MM.1S (cell line): ENCODE measurements around the gene ADPRH.
A peak's percentile ranks its signal among the peaks of the same experiment; 100 is the strongest.

Experiments
- DNase-seq: peaks from one replicate; pipeline ENCODE4 v3.0.0-alpha.2; 2015
- H2AFZ ChIP-seq: fragments of 300-600 bp; sonication (generic); 2 replicates; pipeline ENCODE4 v1.6.0; 2016; ENCODE audit warnings: antibody characterized with exemption, low read length
- H3F3A ChIP-seq: fragments of 300-600 bp; sonication (generic); 2 replicates; pipeline ENCODE4 v1.6.1; 2016; ENCODE audit warnings: mild to moderate bottlenecking, antibody characterized with exemption, low read length, moderate library complexity, mixed read lengths; ENCODE audit not compliant: insufficient read depth
- H3K27ac ChIP-seq: fragments of 300-600 bp; sonication (generic); 2 replicates; pipeline ENCODE4 v1.5.1; 2016; ENCODE audit warnings: mild to moderate bottlenecking, low read length
- H3K27me3 ChIP-seq: fragments of 300-600 bp; sonication (generic); replicated peaks from 2 replicates; pipeline ENCODE4 v1.6.0; 2016; ENCODE audit warnings: low read length; ENCODE audit not compliant: insufficient read depth
- H3K36me3 ChIP-seq: fragments of 300-600 bp; sonication (generic); replicated peaks from 2 replicates; pipeline ENCODE4 v1.6.1; 2016; ENCODE audit warnings: mild to moderate bottlenecking, low read length, mixed read lengths; ENCODE audit not compliant: insufficient read depth
- H3K4me1 ChIP-seq: fragments of 300-600 bp; sonication (generic); 2 replicates; pipeline ENCODE4 v1.6.1; 2016; ENCODE audit warnings: low read length, mixed read lengths
- H3K4me2 ChIP-seq: fragments of 300-600 bp; sonication (generic); 2 replicates; pipeline ENCODE4 v1.6.0; 2016; ENCODE audit warnings: low read depth, low read length
- H3K4me3 ChIP-seq: fragments of 300-600 bp; sonication (generic); 2 replicates; pipeline ENCODE4 v1.5.1; 2016; ENCODE audit warnings: low read length, mixed read lengths
- H3K79me2 ChIP-seq: fragments of 300-600 bp; sonication (generic); 2 replicates; pipeline ENCODE4 v1.6.1; 2016; ENCODE audit warnings: mixed run types, low read length, mixed read lengths
- H3K9ac ChIP-seq: fragments of 300-600 bp; sonication (generic); 2 replicates; pipeline ENCODE4 v1.6.1; 2016; ENCODE audit warnings: low read length, mixed read lengths
- H3K9me2 ChIP-seq: fragments of 300-600 bp; sonication (generic); replicated peaks from 2 replicates; pipeline ENCODE4 v1.6.1; 2016; ENCODE audit warnings: mild to moderate bottlenecking, low read length, mixed read lengths; ENCODE audit not compliant: insufficient read depth
- H3K9me3 ChIP-seq: fragments of 300-600 bp; sonication (generic); replicated peaks from 2 replicates; pipeline ENCODE4 v1.6.1; 2016; ENCODE audit warnings: mild to moderate bottlenecking, low read length, mixed read lengths; ENCODE audit not compliant: insufficient read depth
- H4K20me1 ChIP-seq: fragments of 300-600 bp; sonication (generic); 2 replicates; pipeline ENCODE4 v1.6.1; 2016; ENCODE audit warnings: mild to moderate bottlenecking, low read length, moderate library complexity, mixed read lengths; ENCODE audit not compliant: insufficient read depth
- CTCF ChIP-seq: fragments of 300-600 bp; sonication (generic); IDR thresholded peaks from 2 replicates; pipeline ENCODE4 v1.5.1; 2016; ENCODE audit warnings: antibody characterized with exemption, low read length, mixed read lengths
- EZH2 ChIP-seq: fragments of 300-600 bp; sonication (generic); optimal IDR thresholded peaks from 2 replicates; pipeline ENCODE3; 2017; ENCODE audit warnings: low read depth, mild to moderate bottlenecking, antibody characterized with exemption, low read length, mixed read lengths
- EZH2phosphoT487 ChIP-seq: fragments of 300-600 bp; sonication (generic); IDR thresholded peaks from 2 replicates; pipeline ENCODE4 v1.6.1; 2018; ENCODE audit warnings: antibody characterized with exemption, low read length

Gene ADPRH

DNA sequence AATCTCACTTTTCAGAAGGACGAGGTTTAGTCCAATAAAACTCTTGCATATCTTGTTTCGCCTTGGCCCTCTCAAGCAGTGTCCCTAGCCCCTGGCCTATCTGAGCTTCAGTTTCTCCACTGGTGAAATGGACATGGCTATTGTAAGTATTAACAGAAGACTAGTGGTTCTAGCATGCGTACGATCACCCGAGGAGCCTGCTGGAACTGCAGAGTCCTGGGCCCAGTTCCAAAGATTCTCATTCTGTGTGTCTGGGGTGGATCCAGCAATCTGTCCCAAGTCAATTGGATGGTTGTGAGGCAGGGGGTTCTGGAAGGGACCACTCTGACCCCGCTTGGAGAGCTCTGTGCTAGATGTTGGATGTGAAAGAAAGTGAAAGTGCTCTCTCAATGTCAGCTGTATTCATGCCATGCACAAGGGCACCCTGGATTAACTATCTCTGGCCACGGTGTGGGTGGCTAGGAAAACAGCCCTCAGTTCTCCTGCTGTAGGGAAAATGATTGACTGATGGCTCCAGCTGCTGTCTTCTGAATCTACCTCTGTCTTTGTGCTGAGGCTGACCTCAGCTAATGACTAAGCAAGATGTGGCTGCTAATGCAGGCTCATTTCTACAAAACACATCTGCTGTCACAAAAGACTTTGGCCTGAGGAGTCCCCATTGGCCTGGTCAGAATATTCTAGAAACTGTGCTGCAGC is 16.5 kb downstream of the ADPRH start:
- Histone ChIP-seq H3K4me1 (peaks cover 9% of the 10 kb centered on the region; the same call in 1 of the 2 replicates), H3K9me3 (no peaks in the 10 kb centered on the region), H3K27me3 (no peaks in the 10 kb centered on the region), H2AFZ (no peak overlapping the region), H3F3A (no peaks in the 10 kb centered on the region), H3K9ac (no peak overlapping the region), H3K4me2 (no peak overlapping the region), H3K27ac (no peak overlapping the region), H3K9me2 (no peaks in the 10 kb centered on the region), H3K79me2 (no peaks in the 10 kb centered on the region), H3K36me3 (no peaks in the 10 kb centered on the region), H4K20me1 (no peaks in the 10 kb centered on the region), H3K4me3 (no peak overlapping the region)
- DNase-seq = peak; percentile 16
- TF ChIP-seq EZH2phosphoT487 (no peak), CTCF (no peak), EZH2 (no peak)

GRCh38 chr3:119596398-119596797 is 17.1 kb downstream of the ADPRH start:
- TF ChIP-seq EZH2phosphoT487 = no peak
- TF ChIP-seq EZH2 = no peak
- no peak for TF ChIP-seq CTCF
- no peak overlapping the region for H3K4me2 ChIP-seq
- no peaks in the 10 kb centered on the region for H3K36me3 ChIP-seq
- H3K9me2 ChIP-seq = no peaks in the 10 kb centered on the region
- H2AFZ ChIP-seq = no peak overlapping the region
- no peaks in the 10 kb centered on the region for H3K27me3 ChIP-seq
- no peaks in the 10 kb centered on the region for H3K9me3 ChIP-seq
- no peaks in the 10 kb centered on the region for H3F3A ChIP-seq
- peaks cover 9% of the 10 kb centered on the region; the same call in 1 of the 2 replicates for H3K4me1 ChIP-seq
- H3K4me3 ChIP-seq = no peak overlapping the region
- H3K27ac ChIP-seq = no peak overlapping the region
- H4K20me1 ChIP-seq = no peaks in the 10 kb centered on the region
- H3K9ac ChIP-seq = no peak overlapping the region
- no peak for DNase-seq
- no peaks in the 10 kb centered on the region for H3K79me2 ChIP-seq

GRCh38 chr3:119597548-119598288 is 18.4 kb downstream of the ADPRH start, which contains the start of gene PLA1A:
Gene PLA1A, plus strand, starts transcription at chr3:119597885. Its CDS starts 29 bp downstream, at chr3:119597914.
- Histone ChIP-seq H3K4me1 (peaks cover 9% of the 10 kb centered on the region; the same call in 1 of the 2 replicates), H3K27ac (no peak within 1 kb of the TSS), H3K4me2 (no peak within 1 kb of the TSS), H3K79me2 (no peaks in the 10 kb centered on the region), H3K9me3 (no peaks in the 10 kb centered on the region), H3K9me2 (no peaks in the 10 kb centered on the region), H2AFZ (no peak within 1 kb of the TSS), H3F3A (no peaks in the 10 kb centered on the region), H4K20me1 (no peaks in the 10 kb centered on the region), H3K27me3 (no peaks in the 10 kb centered on the region), H3K9ac (no peak within 1 kb of the TSS), H3K36me3 (no peaks in the 10 kb centered on the region), H3K4me3 (no peak within 1 kb of the TSS)
- TF ChIP-seq EZH2phosphoT487 (no peak), EZH2 (no peak), CTCF (no peak)
- DNase-seq = no peak
